ENCODE results near the gene CAB39. TPM values are rescaled to one million over a fixed set of nuclear protein-coding genes. Genes with fewer than 3 reads are reported as not detected.

Gene CAB39
- total and polyA plus RNA-seq, 10 donors, result 24.4 to 120 (median 80.2) TPM

- Histone ChIP-seq H3K27me3 (replicated peaks in 1 of 7) (no peaks in the 10 kb centered on the region), H3K9me3 (peaks cover 0 to 3% (median 0%) of the 10 kb centered on the region in 8 donors), H3K27ac (peak overlapping the region in 7 of 8 donors; percentile 60 to 87 (median 67)), H3K4me3 (peak overlapping the region in 1 of 8 donors; percentile 28), H3K36me3 (peaks cover 0 to 80% (median 27%) of the 10 kb centered on the region in 6 donors), H3K4me1 (peaks cover 13 to 91% (median 55%) of the 10 kb centered on the region in 6 donors)
- no peak for DNase-seq
- no peak for TF ChIP-seq POLR2AphosphoS5 (IDR thresholded peaks at IDR 0.05)
- TF ChIP-seq CTCF (IDR thresholded peaks at IDR 0.05 in 8 of 11, conservative IDR thresholded peaks at IDR 0.05 in 3 of 11), result no peak
- TF ChIP-seq POLR2A (IDR thresholded peaks at IDR 0.05), result no peak
- WGBS, 5 donors, result 63 to 70% (median 66%) methylated on average over 7 of the region's 7 CpGs
- intact Hi-C loops (cut with DNase I; ENCODE audit: low total_unique reads), result loop anchor here (10.0 kb wide), 1 partner anchor 80 kb away; the partner anchor contains the start of gene CAB39
Measured at GRCh38 chr2:230794497-230794896, 81.9 kb downstream of the CAB39 start.

- intact Hi-C loops (cut with DNase I; ENCODE audit: low total_unique reads), result loop anchor here (10.0 kb wide), 1 partner anchor 81 kb away; the partner anchor contains the start of gene CAB39
- TF ChIP-seq CTCF (IDR thresholded peaks at IDR 0.05 in 8 of 11, conservative IDR thresholded peaks at IDR 0.05 in 3 of 11) (no peak), POLR2A (IDR thresholded peaks at IDR 0.05) (no peak), POLR2AphosphoS5 (IDR thresholded peaks at IDR 0.05) (no peak)
- no peaks in the 10 kb centered on the region for H3K9me3 ChIP-seq
- H3K4me3 ChIP-seq, result no peak overlapping the region
- H3K36me3 ChIP-seq, result peaks cover 0 to 80% (median 29%) of the 10 kb centered on the region in 6 donors
- WGBS, 5 donors, result 86 to 90% (median 88%) methylated on average over 4 of the region's 4 CpGs
- H3K27me3 ChIP-seq (replicated peaks in 1 of 7), result no peaks in the 10 kb centered on the region
- DNase-seq, result no peak
- peak overlapping the region in 2 of 8 donors; percentile 67 to 85 for H3K27ac ChIP-seq
- peaks cover 13 to 84% (median 55%) of the 10 kb centered on the region in 6 donors for H3K4me1 ChIP-seq
Measured at GRCh38 chr2:230795856-230796255, 83.2 kb downstream of the CAB39 start.

- peak overlapping the region in 4 of 8 donors; percentile 54 to 85 (median 67) for H3K27ac ChIP-seq
- no peak for DNase-seq
- no peaks in the 10 kb centered on the region for H3K27me3 ChIP-seq (replicated peaks in 1 of 7)
- peaks cover 0 to 80% (median 29%) of the 10 kb centered on the region in 6 donors for H3K36me3 ChIP-seq
- H3K9me3 ChIP-seq, result no peaks in the 10 kb centered on the region
- H3K4me1 ChIP-seq, result peaks cover 13 to 80% (median 55%) of the 10 kb centered on the region in 6 donors
- 83 to 96% (median 90%) methylated on average over 4 of the region's 4 CpGs for WGBS, 5 donors
- intact Hi-C loops (cut with DNase I; ENCODE audit: low total_unique reads), result loop anchor here (10.0 kb wide), 1 partner anchor 82 kb away; the partner anchor contains the start of gene CAB39
- no peak overlapping the region for H3K4me3 ChIP-seq
- no peak for TF ChIP-seq CTCF (IDR thresholded peaks at IDR 0.05 in 8 of 11, conservative IDR thresholded peaks at IDR 0.05 in 3 of 11)
- no peak for TF ChIP-seq POLR2A (IDR thresholded peaks at IDR 0.05)
- no peak for TF ChIP-seq POLR2AphosphoS5 (IDR thresholded peaks at IDR 0.05)
Measured at GRCh38 chr2:230796280-230796862, 83.7 kb downstream of the CAB39 start.

Measured in spleen (tissue), 11 donors.